Measurements from ENCODE around the gene SLC17A2. TPM values are rescaled to one million over a fixed set of nuclear protein-coding genes. Genes with fewer than 3 reads are reported as not detected.

SLC17A2 gene
- total and polyA plus RNA-seq, 2 donors (not counting 1 experiment from before 2014, with no cell fraction given), result not detected

DNA sequence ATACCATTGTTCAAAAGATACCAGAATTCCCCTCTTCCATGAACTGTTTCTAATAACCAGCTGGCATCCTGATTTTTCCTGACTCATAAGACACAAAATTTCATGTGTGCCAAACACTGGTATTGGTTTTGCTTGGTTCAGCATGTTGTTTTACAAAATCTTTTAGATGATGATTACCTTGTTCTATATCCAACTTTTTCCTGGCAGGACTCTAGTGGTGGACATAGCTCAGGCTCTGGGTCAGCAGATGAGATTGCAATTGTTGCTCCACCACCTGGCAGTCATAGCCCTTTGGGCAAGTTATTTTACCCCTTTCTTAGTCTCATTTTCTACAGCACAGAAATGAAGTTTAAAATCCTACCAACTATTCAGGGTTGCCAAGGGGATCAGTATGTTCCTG lies 38.3 kb upstream of the SLC17A2 start:
- H3K79me2 ChIP-seq (ENCODE audit: control insufficient read depth, insufficient read depth, low read length), result peaks cover 70% of the 10 kb centered on the region
- peaks cover 44 to 95% of the 10 kb centered on the region in 2 experiments for H3K36me3 ChIP-seq (replicated peaks in 1 of 2; ENCODE audit: control extremely low read depth in 1 of 2, control insufficient read depth in 1 of 2, extremely low read depth in 1 of 2, insufficient read depth in 2 of 2, low read length in 1 of 2)
- intact Hi-C loops (cut with micrococcal nuclease), result no loop called here
- no peaks in the 10 kb centered on the region for H3K9me3 ChIP-seq (ENCODE audit: control extremely low read depth in 1 of 3, control insufficient read depth in 2 of 3, insufficient read depth in 1 of 3, low read length in 2 of 3)
- H3K27ac ChIP-seq (ENCODE audit: low read length in 2 of 2), result peak overlapping the region in 1 of 2 donors; percentile 0
- H3K4me1 Mint-ChIP-seq, result peaks cover 86% of the 10 kb centered on the region
- ATAC-seq (ENCODE audit: low read depth), result no peak
- peaks cover 84% of the 10 kb centered on the region for H4K20me1 ChIP-seq (ENCODE audit: control insufficient read depth, insufficient read depth, low read length, poor library complexity, severe bottlenecking)
- peak overlapping the region; percentile 38 for H3K27ac Mint-ChIP-seq
- TF ChIP-seq CTCF (IDR thresholded peaks at IDR 0.05) (no peak), EZH2 (IDR thresholded peaks at IDR 0.05; ENCODE audit: borderline replicate concordance, insufficient read depth, low read depth, low read length, poor library complexity, severe bottlenecking) (no peak)
- no peak overlapping the region for H2AFZ ChIP-seq (ENCODE audit: insufficient read depth, low read depth, low read length, poor library complexity, severe bottlenecking)
- POLR2A ChIA-PET, result no interaction called here
- H3K27me3 ChIP-seq (replicated peaks in 1 of 4; ENCODE audit: control extremely low read depth in 1 of 4, control insufficient read depth in 3 of 4, insufficient read depth in 4 of 4, low read length in 3 of 4), result no peaks in the 10 kb centered on the region
- peaks cover 48 to 58% of the 10 kb centered on the region in 2 donors for H3K4me1 ChIP-seq (ENCODE audit: control insufficient read depth in 2 of 2, insufficient read depth in 2 of 2, low read length in 2 of 2)
- no peak for DNase-seq
- no peaks in the 10 kb centered on the region for H3K9me3 Mint-ChIP-seq (ENCODE audit: insufficient read depth)
- H3K27me3 Mint-ChIP-seq, result no peaks in the 10 kb centered on the region
- peak overlapping the region; percentile 67 for H3K4me2 ChIP-seq (replicated peaks; ENCODE audit: low read depth, low read length, poor library complexity, severe bottlenecking)
- peak overlapping the region in 1 of 5 experiments; percentile 50 for H3K4me3 ChIP-seq (ENCODE audit: control extremely low read depth in 1 of 5, extremely low read depth in 1 of 5, insufficient read depth in 1 of 5, low read depth in 2 of 5, low read length in 4 of 5)
- H3K4me3 Mint-ChIP-seq, result peak overlapping the region; percentile 79
- peak overlapping the region; percentile 40 for H3K9ac ChIP-seq (ENCODE audit: low read length)
- CTCF ChIA-PET, result interaction anchor here (1.2 to 4.9 kb wide), 3 partner anchors 14 to 34 kb away, joined by 3 to 23 read pairs (median 19); no protein-coding TSS in a partner anchor

DNA sequence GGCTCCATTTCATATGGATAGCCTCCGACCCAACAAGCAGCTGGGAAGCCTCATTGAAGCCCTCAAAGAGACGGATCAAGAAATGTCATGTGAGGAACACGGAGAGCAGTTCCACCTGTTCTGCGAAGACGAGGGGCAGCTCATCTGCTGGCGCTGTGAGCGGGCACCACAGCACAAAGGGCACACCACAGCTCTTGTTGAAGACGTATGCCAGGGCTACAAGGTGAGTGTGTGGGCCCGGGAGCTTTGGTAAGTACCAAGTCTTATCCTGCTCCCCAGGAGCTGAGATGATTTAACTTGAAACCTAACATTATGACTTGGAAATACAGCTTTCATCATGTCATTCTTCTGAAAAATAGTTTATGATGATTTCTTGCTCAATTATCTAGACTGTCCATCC lies 36.2 kb upstream of the SLC17A2 start:
- intact Hi-C loops (cut with micrococcal nuclease), result no loop called here
- DNase-seq (no peak), ATAC-seq (ENCODE audit: low read depth) (no peak)
- Mint-ChIP-seq H3K9me3 (ENCODE audit: insufficient read depth) (no peaks in the 10 kb centered on the region), H3K4me3 (peak overlapping the region; percentile 86), H3K27me3 (no peaks in the 10 kb centered on the region), H3K4me1 (peaks cover 77% of the 10 kb centered on the region), H3K27ac (peak overlapping the region; percentile 80)
- H3K9me3 ChIP-seq (ENCODE audit: control extremely low read depth in 1 of 3, control insufficient read depth in 2 of 3, insufficient read depth in 1 of 3, low read length in 2 of 3), result no peaks in the 10 kb centered on the region
- H3K4me2 ChIP-seq (replicated peaks; ENCODE audit: low read depth, low read length, poor library complexity, severe bottlenecking), result peak overlapping the region; percentile 67
- WGBS (ENCODE audit: insufficient coverage), result 92% methylated on average over 7 of the region's 9 CpGs
- peak overlapping the region in 1 of 2 donors; percentile 56 for H3K27ac ChIP-seq (ENCODE audit: low read length in 2 of 2)
- CTCF ChIA-PET, result interaction anchor here (0.8 to 4.9 kb wide), 5 partner anchors 13 to 36 kb away, joined by 3 to 23 read pairs (median 4); no protein-coding TSS in a partner anchor
- peak overlapping the region; percentile 44 for H3K9ac ChIP-seq (ENCODE audit: low read length)
- peaks cover 67% of the 10 kb centered on the region for H4K20me1 ChIP-seq (ENCODE audit: control insufficient read depth, insufficient read depth, low read length, poor library complexity, severe bottlenecking)
- peak overlapping the region in 4 of 5 experiments; percentile 10 to 50 (median 16) for H3K4me3 ChIP-seq (ENCODE audit: control extremely low read depth in 1 of 5, extremely low read depth in 1 of 5, insufficient read depth in 1 of 5, low read depth in 2 of 5, low read length in 4 of 5)
- H3K4me1 ChIP-seq (ENCODE audit: control insufficient read depth in 2 of 2, insufficient read depth in 2 of 2, low read length in 2 of 2), result peaks cover 52 to 61% of the 10 kb centered on the region in 2 donors
- H3K79me2 ChIP-seq (ENCODE audit: control insufficient read depth, insufficient read depth, low read length), result peaks cover 79% of the 10 kb centered on the region
- no peak overlapping the region for H2AFZ ChIP-seq (ENCODE audit: insufficient read depth, low read depth, low read length, poor library complexity, severe bottlenecking)
- TF ChIP-seq CTCF (IDR thresholded peaks at IDR 0.05) (no peak), EZH2 (IDR thresholded peaks at IDR 0.05; ENCODE audit: borderline replicate concordance, insufficient read depth, low read depth, low read length, poor library complexity, severe bottlenecking) (no peak)
- POLR2A ChIA-PET, result interaction anchor here (0.6 to 2.2 kb wide), 2 partner anchors 26 to 84 kb away, joined by 4 to 8 read pairs; no protein-coding TSS in a partner anchor
- no peaks in the 10 kb centered on the region for H3K27me3 ChIP-seq (replicated peaks in 1 of 4; ENCODE audit: control extremely low read depth in 1 of 4, control insufficient read depth in 3 of 4, insufficient read depth in 4 of 4, low read length in 3 of 4)
- H3K36me3 ChIP-seq (replicated peaks in 1 of 2; ENCODE audit: control extremely low read depth in 1 of 2, control insufficient read depth in 1 of 2, extremely low read depth in 1 of 2, insufficient read depth in 2 of 2, low read length in 1 of 2), result peaks cover 30 to 74% of the 10 kb centered on the region in 2 experiments
